Glomerular endothelial cell (primary cell): Measurements from ENCODE around the gene PPM1F. TPM values are rescaled to one million over a fixed set of nuclear protein-coding genes. Genes with fewer than 3 reads are reported as not detected.
"Not testable (repeated sequence)": the region's sequence is repeated elsewhere in the genome, so short reads cannot be mapped to it uniquely, and the experiment has no call there.

ENCODE experiments used
- DNase-seq: peaks from one replicate; pipeline ENCODE4 v3.0.0-alpha.2; 2011; ENCODE audit warnings: low read depth, low spot score; ENCODE audit errors: extremely low read depth
- total RNA-seq: library from RNA; depleted of rRNA; stranded (reverse); fragments of >200 nt; gene quantifications from 2 replicates; pipeline ENCODE4 v1.2.3, GENCODE V29; 2015

Gene PPM1F
- total RNA-seq, 1 donor from 2014 or later = 208 TPM

DNA sequence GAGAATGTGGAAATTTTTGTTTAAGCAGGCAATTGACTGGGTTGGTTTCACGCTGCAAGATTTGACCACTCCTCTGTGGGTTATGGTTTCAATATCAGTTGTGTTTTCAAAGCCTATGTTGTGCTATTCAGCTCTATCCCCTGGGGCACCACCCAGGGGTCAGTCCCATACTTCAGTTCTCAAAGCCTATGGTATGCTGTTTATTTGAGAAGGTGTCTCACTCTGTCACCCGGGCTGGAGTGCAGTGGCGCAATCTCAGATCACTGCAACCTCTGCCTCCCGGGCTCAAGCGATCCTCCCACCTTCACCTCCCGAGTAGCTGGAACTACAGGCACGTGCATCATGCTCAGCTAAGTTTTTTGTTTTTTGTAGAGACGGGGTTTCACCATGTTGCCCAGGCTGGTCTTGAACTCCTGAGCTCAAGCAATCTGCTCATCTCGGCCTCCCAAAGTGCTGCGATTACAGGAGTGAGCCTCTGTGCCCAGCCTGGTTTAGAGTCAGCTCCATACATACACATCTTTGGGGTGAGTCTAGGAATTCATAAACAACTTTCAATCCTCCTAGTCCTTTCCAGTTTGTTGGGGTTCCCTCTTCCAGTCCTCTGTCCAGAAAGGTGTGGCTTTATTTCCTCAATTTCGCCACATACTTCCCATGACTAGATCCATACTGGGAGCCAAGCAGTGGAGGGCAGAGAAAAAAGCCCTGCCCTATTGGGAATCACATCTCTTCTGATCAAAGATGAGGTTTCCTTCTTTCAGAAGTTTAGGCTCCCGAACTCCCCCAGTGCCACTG, 50.2 kb downstream of the PPM1F start:
- DNase-seq = no peak

DNA sequence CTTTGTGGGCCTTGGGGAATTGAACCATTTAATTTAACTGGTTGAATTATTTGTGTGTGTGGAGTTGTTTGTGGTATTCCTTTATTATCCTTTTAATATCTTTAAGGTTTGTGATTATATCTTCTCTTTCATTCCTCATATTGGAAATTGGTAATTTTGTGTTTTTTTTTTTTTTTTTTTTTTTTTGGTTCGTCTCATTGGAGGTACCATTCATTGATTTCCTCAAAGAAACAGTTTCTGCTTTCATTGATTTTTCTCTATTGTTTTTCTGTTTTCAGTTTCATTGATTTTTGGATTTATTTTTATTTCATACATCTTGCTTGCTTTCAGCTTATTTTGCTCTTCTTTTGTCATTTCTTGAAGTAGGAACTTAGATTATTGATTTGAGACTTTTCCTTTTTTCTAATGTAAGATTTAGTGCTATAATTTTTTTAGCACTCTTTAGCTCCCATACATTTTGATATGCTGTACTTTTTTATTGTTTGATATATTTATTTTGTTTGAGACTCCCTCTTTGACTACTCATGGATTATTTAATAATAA, 54.2 kb downstream of the PPM1F start:
- no peak for DNase-seq

DNA sequence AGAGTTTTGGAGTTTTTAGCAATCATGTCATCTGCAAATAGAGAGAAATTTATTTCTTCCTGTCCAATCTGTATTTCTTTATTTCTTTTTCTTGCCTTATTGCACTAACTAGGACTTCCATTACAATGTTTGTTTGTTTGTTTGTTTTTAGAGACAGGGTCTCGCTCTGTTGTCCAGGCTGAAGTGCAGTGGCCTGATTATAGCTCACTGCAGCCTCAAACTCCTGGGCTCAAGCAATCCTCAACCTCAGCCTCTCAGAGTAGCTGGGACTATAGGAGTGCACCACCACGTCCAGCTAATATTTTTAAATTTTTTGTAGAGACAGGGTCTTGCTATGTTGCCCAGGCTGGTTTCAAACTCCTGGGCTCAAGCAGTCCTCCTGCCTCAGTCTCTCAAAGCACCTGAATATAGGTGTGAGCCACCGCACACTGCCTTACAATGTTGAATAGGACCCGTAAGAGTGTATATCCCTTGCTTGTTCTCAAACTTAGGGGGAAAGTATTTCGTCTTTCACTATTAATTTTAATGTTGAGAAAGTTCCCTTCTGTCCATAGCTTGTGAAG, 55.6 kb downstream of the PPM1F start:
- no peak for DNase-seq

DNA sequence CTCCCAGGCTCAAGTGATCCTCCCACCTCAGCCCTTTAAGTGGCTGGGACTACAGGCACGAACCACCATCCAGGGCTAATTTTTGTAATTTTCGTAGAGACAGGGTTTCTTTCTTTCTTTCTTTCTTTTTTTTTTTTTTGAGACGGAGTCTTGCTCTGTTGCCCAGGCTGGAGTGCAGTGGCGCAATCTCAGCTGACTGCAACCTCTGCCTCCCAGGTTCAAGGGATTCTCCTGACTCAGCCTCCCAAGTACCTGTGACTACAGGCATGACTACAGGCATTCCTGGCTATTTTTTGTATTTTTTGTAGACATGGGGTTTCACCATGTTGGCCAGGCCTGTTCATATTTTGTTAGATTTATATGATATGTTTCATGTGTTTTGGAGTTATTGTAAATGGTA, 56.4 kb downstream of the PPM1F start:
- DNase-seq = not testable (repeated sequence)

DNA sequence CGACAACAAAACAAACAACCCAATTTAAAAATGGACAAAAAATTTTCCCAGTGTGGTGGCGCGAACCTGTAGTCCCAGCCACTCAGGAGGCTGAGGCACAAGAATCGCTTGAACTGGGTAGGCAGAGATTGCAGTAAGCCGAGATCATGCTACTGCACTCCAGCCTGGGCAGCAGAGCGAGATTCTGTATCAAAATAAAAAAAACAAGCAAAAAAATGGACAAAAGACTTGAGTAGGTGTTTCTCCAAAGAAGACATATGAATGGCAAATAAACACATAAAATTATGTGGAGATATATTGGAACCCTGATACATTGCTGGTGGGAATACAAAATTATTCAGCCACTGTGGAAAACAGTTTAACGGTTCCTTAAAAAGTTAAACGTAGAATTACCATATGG, 57.8 kb downstream of the PPM1F start:
- DNase-seq = no peak

DNA sequence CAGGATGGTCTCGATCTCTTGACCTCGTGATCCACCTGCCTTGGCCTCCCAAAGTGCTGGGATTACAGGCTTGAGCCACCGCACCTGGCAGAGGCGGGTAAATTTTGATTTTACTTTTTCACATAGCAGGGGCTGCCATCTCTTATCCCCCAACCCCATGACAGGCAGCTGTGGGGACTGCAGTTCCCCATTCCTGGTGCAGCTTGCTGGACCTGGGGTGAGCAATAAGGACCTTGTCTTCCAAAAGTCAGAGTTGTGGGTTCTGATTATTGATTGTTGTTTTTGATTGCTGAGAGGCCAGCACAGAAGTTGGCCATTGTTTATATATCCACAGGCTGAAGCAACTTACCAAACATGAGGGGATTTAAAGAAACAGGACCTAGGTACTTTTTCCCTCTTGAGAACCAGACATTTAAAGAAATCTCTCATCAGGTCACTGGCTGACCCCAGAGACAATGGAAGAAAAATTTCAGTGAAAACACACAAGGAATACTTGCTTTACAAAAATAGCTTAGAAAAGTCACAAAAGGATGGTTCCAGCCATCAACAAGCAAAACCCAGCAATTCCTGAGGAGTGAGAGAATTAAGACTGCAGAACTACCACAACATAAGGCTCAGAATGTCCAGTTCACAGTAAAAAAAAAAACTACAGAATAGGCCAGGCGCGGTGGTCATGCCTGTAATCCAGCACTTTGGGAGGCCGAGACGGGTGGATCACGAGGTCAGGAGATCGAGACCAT, 63.2 kb downstream of the PPM1F start:
- no peak for DNase-seq

DNA sequence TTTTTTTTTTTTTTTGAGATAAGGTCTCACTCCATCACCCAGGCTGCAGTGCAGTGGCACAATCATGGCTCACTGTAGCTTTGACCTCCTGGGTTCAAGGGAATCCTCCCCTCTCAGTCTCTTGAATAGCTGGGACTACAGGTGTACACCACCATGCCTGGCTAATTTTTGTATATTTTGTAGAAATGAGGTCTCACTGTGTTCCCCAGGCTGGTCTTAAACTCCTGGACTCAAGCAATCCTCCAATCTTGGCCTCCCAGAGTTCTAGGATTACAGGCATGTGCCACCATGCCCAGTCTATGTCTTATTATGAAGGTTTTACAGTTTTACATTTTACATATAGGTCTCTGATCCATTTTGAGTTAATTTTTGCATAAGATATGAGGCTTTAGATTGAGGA, 64.8 kb downstream of the PPM1F start:
- no peak for DNase-seq

DNA sequence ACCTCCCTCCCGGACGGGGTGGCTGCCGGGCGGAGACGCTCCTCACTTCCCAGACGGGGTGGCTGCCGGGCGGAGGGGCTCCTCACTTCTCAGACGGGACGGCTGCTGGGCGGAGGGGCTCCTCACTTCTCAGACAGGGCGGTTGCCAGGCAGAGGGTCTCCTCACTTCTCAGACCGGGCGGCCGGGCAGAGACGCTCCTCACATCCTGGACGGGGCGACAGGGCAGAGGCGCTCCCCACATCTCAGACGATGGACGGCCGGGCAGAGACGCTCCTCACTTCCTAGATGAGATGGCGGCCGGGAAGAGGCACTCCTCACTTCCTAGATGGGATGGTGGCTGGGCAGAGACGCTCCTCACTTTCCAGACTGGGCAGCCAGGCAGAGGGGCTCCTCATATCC, 68.7 kb downstream of the PPM1F start:
- DNase-seq = not testable (repeated sequence)

DNA sequence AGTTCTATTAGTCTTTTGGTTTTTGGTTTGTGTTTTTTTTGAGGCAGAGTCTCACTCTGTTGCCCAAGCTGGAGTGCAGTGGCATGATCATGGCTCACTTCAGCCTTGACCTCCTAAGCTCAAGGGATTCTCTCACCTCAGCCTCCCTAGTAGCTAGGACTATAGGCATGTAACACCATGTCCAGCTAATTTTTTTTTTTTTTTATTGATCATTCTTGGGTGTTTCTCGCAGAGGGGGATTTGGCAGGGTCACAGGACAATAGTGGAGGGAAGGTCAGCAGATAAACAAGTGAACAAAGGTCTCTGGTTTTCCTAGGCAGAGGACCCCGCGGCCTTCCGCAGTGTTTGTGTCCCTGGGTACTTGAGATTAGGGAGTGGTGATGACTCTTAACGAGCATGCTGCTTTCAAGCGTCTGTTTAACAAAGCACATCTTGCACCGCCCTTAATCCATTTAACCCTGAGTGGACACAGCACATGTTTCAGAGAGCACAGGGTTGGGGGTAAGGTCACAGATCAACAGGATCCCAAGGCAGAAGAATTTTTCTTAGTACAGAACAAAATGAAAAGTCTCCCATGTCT, 69.8 kb downstream of the PPM1F start:
- DNase-seq = not testable (repeated sequence)

DNA sequence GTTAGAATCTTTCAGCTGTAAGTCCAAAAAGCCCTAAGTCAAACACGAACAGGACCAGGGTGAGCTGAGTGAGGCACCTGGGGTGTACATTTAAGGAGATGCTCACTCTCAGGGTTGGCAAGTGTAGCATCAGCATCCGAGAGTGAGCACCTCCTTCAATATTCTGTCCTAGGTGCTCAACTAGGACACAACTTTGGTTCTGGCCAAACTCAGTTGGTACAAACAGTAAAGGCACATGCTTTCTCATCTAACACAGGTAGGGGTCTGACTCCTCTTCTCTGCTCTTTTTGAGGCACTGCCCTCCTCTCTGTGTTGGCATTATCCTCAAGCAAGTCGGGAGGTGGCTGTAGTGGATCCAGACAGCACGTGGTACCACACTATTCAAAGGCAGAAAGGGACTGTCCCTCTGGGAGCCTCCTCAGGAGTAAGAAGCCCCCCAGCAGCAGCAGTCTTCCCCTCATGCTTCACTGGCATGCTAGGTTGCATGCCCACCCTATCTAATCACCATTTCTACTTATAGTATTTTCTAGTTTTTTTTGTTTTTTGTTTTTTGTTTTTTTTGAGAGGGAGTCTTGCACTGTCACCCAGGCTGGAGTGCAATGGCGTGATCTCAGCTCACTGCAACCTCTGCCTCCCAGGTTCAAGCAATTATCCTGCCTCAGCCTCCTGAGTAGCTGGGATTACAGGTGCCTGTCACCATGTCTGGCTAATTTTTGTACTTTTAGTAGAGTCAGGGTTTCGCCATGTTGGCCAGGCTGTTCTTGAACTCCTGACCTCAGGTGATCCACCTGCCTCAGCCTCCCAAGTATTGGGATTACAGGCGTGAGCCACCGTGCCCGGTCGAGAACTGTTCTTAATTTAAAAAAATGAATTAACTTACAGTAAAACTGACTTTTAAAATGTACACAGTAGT, 70.6 kb downstream of the PPM1F start:
- DNase-seq = no peak

DNA sequence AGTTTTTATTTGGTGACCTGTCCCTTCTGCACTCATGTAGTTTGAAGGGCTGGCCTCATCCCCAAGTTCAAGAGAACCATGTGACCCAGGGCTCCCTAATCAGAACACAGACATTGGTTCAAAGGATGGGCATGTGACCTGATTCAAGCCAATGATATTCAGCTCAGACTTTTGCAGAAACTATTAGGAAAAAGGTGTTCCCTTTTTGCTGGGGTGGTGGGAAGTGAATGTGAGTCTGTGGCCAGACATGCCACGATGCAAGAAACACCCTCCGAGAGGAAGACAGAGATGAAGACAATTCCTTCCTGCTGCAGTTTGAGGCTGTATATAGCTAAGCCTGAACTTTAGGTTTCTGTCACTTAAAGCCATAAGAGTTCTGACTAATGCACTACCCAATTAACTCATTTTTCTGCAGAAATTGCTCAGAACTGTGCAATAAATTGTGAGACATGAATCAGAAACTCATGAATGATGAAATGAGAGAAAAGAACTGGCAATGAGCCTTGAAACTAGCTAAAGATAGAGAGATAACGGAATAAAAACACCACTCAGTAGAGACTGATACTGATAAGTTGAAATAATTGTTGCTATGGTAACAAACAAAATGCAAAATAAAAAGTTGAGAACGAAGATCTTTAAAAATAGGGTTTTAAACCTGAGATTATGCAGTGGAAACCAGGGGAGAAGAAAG, 76.0 kb downstream of the PPM1F start:
- no peak for DNase-seq

DNA sequence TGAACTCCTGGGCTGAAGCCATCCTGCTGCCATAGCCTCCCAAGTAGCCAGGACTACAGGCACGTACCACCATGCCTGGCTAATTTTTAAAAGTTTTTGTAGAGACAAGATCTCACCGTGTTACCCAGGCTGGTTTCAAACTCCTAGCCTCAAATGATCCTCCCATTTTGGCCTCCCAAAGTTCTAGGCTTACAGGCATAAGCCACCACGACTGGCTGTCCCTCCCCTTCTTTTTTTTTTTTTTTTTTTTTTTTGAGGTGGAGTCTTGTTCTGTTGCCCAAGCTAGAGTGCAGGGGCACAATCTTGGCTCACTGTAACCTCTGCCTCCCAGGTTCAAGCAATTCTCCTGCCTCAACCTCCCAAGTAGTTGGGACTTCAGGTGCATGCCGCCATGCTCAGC, 77.7 kb downstream of the PPM1F start:
- not testable (repeated sequence) for DNase-seq

DNA sequence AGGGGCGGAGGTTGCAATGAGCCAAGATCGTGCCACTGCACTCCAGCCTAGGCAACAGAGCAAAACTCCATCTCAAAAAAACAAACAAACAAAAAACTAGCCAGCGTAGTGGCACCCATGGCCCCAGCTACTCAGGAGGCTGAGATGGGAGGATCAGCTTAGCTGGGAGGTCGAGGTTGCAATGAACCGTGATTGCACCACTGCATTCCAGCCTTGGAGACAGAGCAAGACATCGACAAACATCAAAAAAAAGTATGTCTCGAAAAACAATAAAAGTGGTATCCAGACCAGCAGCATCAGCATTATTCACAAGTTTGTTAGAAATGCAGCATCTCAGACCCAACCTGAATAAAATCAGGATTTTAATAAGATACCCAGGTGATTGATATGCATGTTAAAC, 79.0 kb downstream of the PPM1F start:
- DNase-seq = no peak

DNA sequence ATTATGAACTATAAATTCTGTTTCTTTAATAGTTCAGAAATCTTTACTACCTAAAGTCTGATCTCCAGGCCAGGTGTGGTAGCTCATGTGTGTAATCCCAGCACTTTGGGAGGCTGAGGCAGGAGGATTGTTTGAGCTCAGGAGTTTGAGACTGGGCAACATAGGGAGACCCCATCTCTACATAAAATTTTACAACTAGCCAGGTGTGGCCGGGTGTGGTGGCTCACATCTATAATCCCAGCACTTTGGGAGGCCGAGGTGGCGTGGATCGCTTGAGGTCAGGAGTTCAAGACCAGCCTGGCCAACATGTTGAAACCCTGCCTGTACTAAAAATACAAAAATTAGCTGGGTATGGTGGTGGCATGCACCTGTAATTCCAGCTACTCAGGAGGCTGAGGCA, 79.9 kb downstream of the PPM1F start:
- not testable (repeated sequence) for DNase-seq

Other genes starting within 250 kb of the PPM1F start
- gene YPEL1, start 217.1 kb downstream of the PPM1F start, total RNA-seq = 5.0 and 8.7 TPM in 2 replicates
- 71.1 and 81.8 TPM in 2 replicates for gene MAPK1, start 85.2 kb downstream of the PPM1F start, total RNA-seq
- gene TOP3B, start 29.9 kb upstream of the PPM1F start, total RNA-seq = 36.9 and 63.0 TPM in 2 replicates